Endothelial cell of umbilical vein (primary cell): ENCODE results near the gene TMEM254. TPM values are rescaled to one million over a fixed set of nuclear protein-coding genes. Genes with fewer than 3 reads are reported as not detected.
"Not testable (repeated sequence)": the region's sequence is repeated elsewhere in the genome, so short reads cannot be mapped to it uniquely, and the experiment has no call there.

Experiments
- BruUV-seq: library from RNA; stranded (reverse); fragments of 400-500 nt; replicated peaks from 2 replicates; lab custom pipeline; 2021; lab: Mats Ljungman, UMichigan
- CTCF ChIA-PET: fragments of 300-600, 350-600 bp; sonication (Branson Sonifier 250); formaldehyde crosslinking; loops from one replicate; lab custom pipeline; 2021; ENCODE audit warnings: antibody characterized with exemption, inconsistent platforms; lab: Charles Lee
- POLR2A ChIA-PET: fragments of 300-600, 350-600 bp; sonication (Branson Sonifier 250); formaldehyde crosslinking; loops from one replicate; lab custom pipeline; 2021; ENCODE audit warnings: antibody characterized with exemption, inconsistent platforms; lab: Charles Lee
- DNase-seq: peaks from one replicate; pipeline ENCODE4 v3.0.0-alpha.2; 2011; ENCODE audit warnings: low read depth, low spot score
- FAIRE-seq: peaks from 2 replicates; lab custom pipeline; 2011; peaks lifted over from hg19 to GRCh38; lab: Jason Lieb, UNC
- H2AFZ ChIP-seq: 2 replicates; pipeline ENCODE4 v1.6.0; 2012; ENCODE audit warnings: low read depth, low read length, control low read depth, inconsistent platforms
- H3K27ac ChIP-seq: 2 replicates; pipeline ENCODE4 v1.5.1; 2011; ENCODE audit warnings: low read depth, mild to moderate bottlenecking, control low read depth, low read length, moderate library complexity; ENCODE audit not compliant: insufficient read depth
- H3K27me3 ChIP-seq, 2 experiments: 2 replicates each; pipeline versions ENCODE4 v1.6.0 to v1.6.1; 2011; ENCODE audit warnings: low read length in 2 of 2, mixed read lengths in 1 of 2; ENCODE audit not compliant: control insufficient read depth in 2 of 2, insufficient read depth in 2 of 2
- H3K36me3 ChIP-seq, 2 experiments: 2 replicates in 1 of 2; 3 replicates in 1 of 2; pipeline ENCODE4 v1.5.1; 2011; ENCODE audit warnings: low read length in 2 of 2, mild to moderate bottlenecking in 1 of 2, moderate library complexity in 1 of 2; ENCODE audit not compliant: control insufficient read depth in 2 of 2, insufficient read depth in 2 of 2; ENCODE audit errors: extremely low read depth in 1 of 2
- H3K4me1 ChIP-seq: 3 replicates; pipeline ENCODE4 v1.5.1; 2011; ENCODE audit warnings: mild to moderate bottlenecking, low read length; ENCODE audit not compliant: control insufficient read depth, insufficient read depth; ENCODE audit errors: extremely low read depth
- H3K4me2 ChIP-seq: 2 replicates; pipeline ENCODE4 v1.6.1; 2011; ENCODE audit warnings: low read length, control low read depth, mixed read lengths; ENCODE audit not compliant: insufficient read depth
- H3K4me3 ChIP-seq, 3 experiments: fragments of 200-600 bp in 1 of 3; sonication (generic), shearing (Covaris generic) in 1 of 3; replicated peaks in 1 of 3; 2 replicates each; pipeline ENCODE4 v1.5.1; 2011 to 2016; ENCODE audit warnings: control low read depth in 3 of 3, low read length in 3 of 3, mild to moderate bottlenecking in 2 of 3, inconsistent platforms in 1 of 3, low read depth in 1 of 3, moderate library complexity in 1 of 3; ENCODE audit not compliant: insufficient read depth in 1 of 3
- H3K79me2 ChIP-seq: 2 replicates; pipeline ENCODE4 v1.6.0; 2012; ENCODE audit warnings: low read length, inconsistent platforms; ENCODE audit not compliant: control insufficient read depth, insufficient read depth
- H3K9ac ChIP-seq: replicated peaks from 2 replicates; pipeline ENCODE3; 2011; ENCODE audit warnings: low read length, control low read depth; ENCODE audit not compliant: insufficient read depth; ENCODE audit errors: extremely low read depth
- H3K9me1 ChIP-seq: replicated peaks from 3 replicates; pipeline ENCODE4 v1.6.0; 2011; ENCODE audit warnings: mild to moderate bottlenecking, low read length; ENCODE audit not compliant: control insufficient read depth, insufficient read depth; ENCODE audit errors: extremely low read depth
- H3K9me3 ChIP-seq: replicated peaks from 2 replicates; pipeline ENCODE4 v1.5.1; 2012; ENCODE audit warnings: low read length, inconsistent platforms; ENCODE audit not compliant: control insufficient read depth, insufficient read depth
- H4K20me1 ChIP-seq: replicated peaks from 2 replicates; pipeline ENCODE3; 2011; ENCODE audit warnings: mild to moderate bottlenecking, low read length; ENCODE audit not compliant: control insufficient read depth, insufficient read depth; ENCODE audit errors: extremely low read depth
- CTCF ChIP-seq, 2 donors: IDR thresholded peaks; 1 replicate in 1 of 2; 2 replicates in 1 of 2; pipeline ENCODE4 v1.5.1; 2011; ENCODE audit warnings: low read length in 2 of 2, mild to moderate bottlenecking in 2 of 2, moderate library complexity in 2 of 2, control low read depth in 1 of 2, inconsistent platforms in 1 of 2, low read depth in 1 of 2; ENCODE audit not compliant: insufficient read depth in 1 of 2; ENCODE audit errors: extremely low read depth in 1 of 2
- EZH2 ChIP-seq: IDR thresholded peaks from 2 replicates; pipeline ENCODE4 v1.6.1; 2012; ENCODE audit warnings: borderline replicate concordance, low read depth, mild to moderate bottlenecking, moderate library complexity, low read length, inconsistent platforms; ENCODE audit not compliant: severe bottlenecking
- FOS ChIP-seq: IDR thresholded peaks from 2 replicates; pipeline ENCODE4 v1.6.1; 2011; ENCODE audit warnings: mild to moderate bottlenecking, low read length, moderate library complexity, borderline replicate concordance; ENCODE audit not compliant: insufficient read depth
- GATA2 ChIP-seq: IDR thresholded peaks from 2 replicates; pipeline ENCODE4 v1.7.0; 2011; ENCODE audit warnings: low read depth, mild to moderate bottlenecking, moderate library complexity, mixed read lengths, low read length; ENCODE audit not compliant: insufficient read length, insufficient read depth
- JUN ChIP-seq: IDR thresholded peaks from 2 replicates; pipeline ENCODE4 v1.6.1; 2011; ENCODE audit warnings: borderline replicate concordance, low read depth; ENCODE audit not compliant: insufficient read length, insufficient read depth
- MAX ChIP-seq: IDR thresholded peaks from 2 replicates; pipeline ENCODE4 v1.6.1; 2011; ENCODE audit not compliant: insufficient read depth, insufficient read length
- MYC ChIP-seq: IDR thresholded peaks from one replicate; pipeline ENCODE4 v1.6.1; 2011; ENCODE audit warnings: mild to moderate bottlenecking, low read depth, low read length
- POLR2A ChIP-seq: IDR thresholded peaks from 2 replicates; pipeline ENCODE4 v1.6.1; 2012; ENCODE audit warnings: low read depth, mild to moderate bottlenecking, control low read depth, low read length
- POLR2AphosphoS5 ChIP-seq: IDR thresholded peaks from 2 replicates; pipeline ENCODE4 v1.6.1; 2012; ENCODE audit warnings: low read depth, mild to moderate bottlenecking, control low read depth, low read length, moderate library complexity; ENCODE audit not compliant: insufficient read depth
- dilution Hi-C: fragments of 300-500 bp; cut with MboI; formaldehyde crosslinking; loops from one replicate; pipeline ENCODE4 v1.15.0; 2019; ENCODE audit warnings: low sequenced_read_pairs; ENCODE audit not compliant: extremely low pct_ligation_motif_present
- intact Hi-C: fragments of 100-400 bp; cut with micrococcal nuclease; formaldehyde crosslinking; loops from one replicate; pipeline ENCODE4 v1.10.0; 2022
- polyA plus RNA-seq, 4 experiments: library from polyadenylated mRNA; depleted of rRNA in 3 of 4; stranded (reverse) in 3 of 4; unstranded in 1 of 4; fragments of >200 nt; gene quantifications; 2 replicates each; pipeline versions ENCODE4 v1.2.1 to v1.2.3, GENCODE V29; 2011 to 2012; ENCODE audit warnings: missing spikeins in 1 of 4
- total RNA-seq: library from RNA; stranded (reverse); gene quantifications from 2 replicates; pipeline ENCODE4 v1.2.3, GENCODE V29; 2021

The TMEM254 gene
- total and polyA plus RNA-seq, 2 donors (not counting 3 experiments of a cell fraction or from before 2014, with no cell fraction given), result 10.1 to 13.4 TPM

GRCh38 chr10:80041162-80041561, 37.3 kb upstream of the TMEM254 start:
- ChIA-PET POLR2A (no interaction called here), CTCF (interaction anchor here (1.2 kb wide), 1 partner anchor 17 kb away, joined by 3 read pairs; no protein-coding TSS in a partner anchor)
- Histone ChIP-seq H4K20me1 (no peaks in the 10 kb centered on the region), H3K36me3 (no peaks in the 10 kb centered on the region), H3K9me1 (no peaks in the 10 kb centered on the region), H3K4me3 (no peak overlapping the region), H3K9me3 (no peaks in the 10 kb centered on the region), H2AFZ (no peak overlapping the region), H3K4me2 (no peak overlapping the region), H3K4me1 (no peaks in the 10 kb centered on the region), H3K9ac (no peak overlapping the region), H3K79me2 (no peaks in the 10 kb centered on the region), H3K27me3 (no peaks in the 10 kb centered on the region), H3K27ac (no peak overlapping the region)
- TF ChIP-seq POLR2A (no peak), MYC (no peak), POLR2AphosphoS5 (no peak), EZH2 (no peak), CTCF (IDR thresholded peaks at IDR 0.05; ENCODE audit: extremely low read depth in 1 of 2, insufficient read depth in 1 of 2, low read depth in 1 of 2, low read length in 2 of 2) (no peak), GATA2 (no peak), JUN (no peak), FOS (no peak), MAX (no peak)
- dilution Hi-C loops, result no loop called here
- FAIRE-seq (no peak), DNase-seq (no peak)
- no TSS peak for BruUV-seq
- intact Hi-C loops, result no loop called here

- POLR2A ChIA-PET, H3K36me3 ChIP-seq, H3K27ac ChIP-seq, H2AFZ ChIP-seq, H3K4me3 ChIP-seq, H3K27me3 ChIP-seq, H3K9me3 ChIP-seq, H3K79me2 ChIP-seq, DNase-seq, H3K9ac ChIP-seq, H3K4me2 ChIP-seq, FAIRE-seq, H3K9me1 ChIP-seq, H4K20me1 ChIP-seq, dilution Hi-C loops, H3K4me1 ChIP-seq, BruUV-seq: not testable (repeated sequence)
- CTCF ChIA-PET, result interaction anchor here (0.8 to 1.7 kb wide), 5 partner anchors 14 to 507 kb away, joined by 3 to 6 read pairs (median 3); no protein-coding TSS in a partner anchor
- intact Hi-C loops, result loop anchor here (5.0 kb wide), 1 partner anchor 113 kb away; no protein-coding TSS in a partner anchor
Observed at GRCh38 chr10:80044935-80045334, 33.5 kb upstream of the TMEM254 start.
